MM.1S (cell line): ENCODE measurements around the gene ALKBH3.

Experiments
- EZH2 ChIP-seq: fragments of 300-600 bp; sonication (generic); optimal IDR thresholded peaks from 2 replicates; pipeline ENCODE3; 2017; ENCODE audit warnings: low read depth, mild to moderate bottlenecking, antibody characterized with exemption, low read length, mixed read lengths
- EZH2phosphoT487 ChIP-seq: fragments of 300-600 bp; sonication (generic); IDR thresholded peaks from 2 replicates; pipeline ENCODE4 v1.6.1; 2018; ENCODE audit warnings: antibody characterized with exemption, low read length
- TF ChIP-seq, protein P1 (sequence below): fragments of 300-600 bp; sonication (generic); IDR thresholded peaks from 2 replicates; pipeline ENCODE4 v1.5.1; 2016; ENCODE audit warnings: antibody characterized with exemption, low read length, mixed read lengths

DNA sequence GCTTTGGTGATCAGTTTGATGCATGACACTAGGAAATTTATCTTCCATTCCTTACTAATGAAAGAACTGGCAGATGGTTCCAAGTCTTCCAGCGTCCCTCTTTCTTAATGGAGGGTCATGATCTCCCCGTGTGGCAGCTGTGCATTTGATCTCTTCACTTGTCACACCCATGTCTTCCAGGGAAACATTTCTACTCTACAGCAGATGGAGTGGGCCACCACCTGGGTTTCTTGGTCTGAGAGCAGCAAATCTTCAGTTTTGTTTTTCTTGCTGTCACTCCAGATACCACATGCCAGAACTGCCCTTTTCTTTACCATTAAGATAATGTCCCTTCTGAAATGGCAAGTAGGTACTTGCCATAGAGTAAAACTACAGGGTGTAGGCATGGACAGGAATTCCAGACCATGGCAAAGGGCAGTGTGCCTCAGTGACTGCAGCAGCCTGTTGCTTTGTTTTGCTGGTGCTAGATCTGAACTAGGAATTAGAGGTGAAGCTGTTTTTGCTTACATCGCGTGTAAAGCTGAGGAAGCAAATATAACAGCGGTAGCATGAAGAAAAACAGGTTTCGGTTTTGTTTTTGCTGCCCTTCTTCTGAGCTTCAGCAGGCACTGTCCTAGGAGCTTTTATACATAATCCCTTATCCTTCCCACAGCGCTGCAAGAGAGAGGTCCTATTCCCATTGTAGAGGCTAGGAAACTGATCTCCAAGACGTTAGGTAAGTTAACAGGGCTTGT is 41.1 kb downstream of the ALKBH3 start:
- no peak for TF ChIP-seq EZH2phosphoT487
- TF ChIP-seq, protein P1, sequence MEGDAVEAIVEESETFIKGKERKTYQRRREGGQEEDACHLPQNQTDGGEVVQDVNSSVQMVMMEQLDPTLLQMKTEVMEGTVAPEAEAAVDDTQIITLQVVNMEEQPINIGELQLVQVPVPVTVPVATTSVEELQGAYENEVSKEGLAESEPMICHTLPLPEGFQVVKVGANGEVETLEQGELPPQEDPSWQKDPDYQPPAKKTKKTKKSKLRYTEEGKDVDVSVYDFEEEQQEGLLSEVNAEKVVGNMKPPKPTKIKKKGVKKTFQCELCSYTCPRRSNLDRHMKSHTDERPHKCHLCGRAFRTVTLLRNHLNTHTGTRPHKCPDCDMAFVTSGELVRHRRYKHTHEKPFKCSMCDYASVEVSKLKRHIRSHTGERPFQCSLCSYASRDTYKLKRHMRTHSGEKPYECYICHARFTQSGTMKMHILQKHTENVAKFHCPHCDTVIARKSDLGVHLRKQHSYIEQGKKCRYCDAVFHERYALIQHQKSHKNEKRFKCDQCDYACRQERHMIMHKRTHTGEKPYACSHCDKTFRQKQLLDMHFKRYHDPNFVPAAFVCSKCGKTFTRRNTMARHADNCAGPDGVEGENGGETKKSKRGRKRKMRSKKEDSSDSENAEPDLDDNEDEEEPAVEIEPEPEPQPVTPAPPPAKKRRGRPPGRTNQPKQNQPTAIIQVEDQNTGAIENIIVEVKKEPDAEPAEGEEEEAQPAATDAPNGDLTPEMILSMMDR: no peak
- TF ChIP-seq EZH2: no peak
